ENCODE results near the gene CNTN4.

Gene CNTN4

GRCh38 chr3:2458816-2459215 lies 360.1 kb downstream of the CNTN4 start:
- H3K27me3 ChIP-seq (ENCODE audit: low read depth, low read length), result no peaks in the 10 kb centered on the region
- H3K27ac ChIP-seq (ENCODE audit: low read length), result no peak overlapping the region
- H3K4me1 ChIP-seq (ENCODE audit: low read length), result no peaks in the 10 kb centered on the region
- no peak overlapping the region for H3K4me2 ChIP-seq (ENCODE audit: low read length)
- H3K79me2 ChIP-seq (ENCODE audit: low read length), result no peaks in the 10 kb centered on the region
- H3K4me3 ChIP-seq (ENCODE audit: low read length), result no peak overlapping the region
- no peak overlapping the region for H3K9ac ChIP-seq (ENCODE audit: low read length)
- H4K20me1 ChIP-seq (ENCODE audit: insufficient read depth, low read length), result no peaks in the 10 kb centered on the region
- no peaks in the 10 kb centered on the region for H3K9me3 ChIP-seq (ENCODE audit: insufficient read depth, low read length)
- H3K36me3 ChIP-seq (replicated peaks; ENCODE audit: low read depth, low read length), result no peaks in the 10 kb centered on the region
- TF ChIP-seq, protein P1, sequence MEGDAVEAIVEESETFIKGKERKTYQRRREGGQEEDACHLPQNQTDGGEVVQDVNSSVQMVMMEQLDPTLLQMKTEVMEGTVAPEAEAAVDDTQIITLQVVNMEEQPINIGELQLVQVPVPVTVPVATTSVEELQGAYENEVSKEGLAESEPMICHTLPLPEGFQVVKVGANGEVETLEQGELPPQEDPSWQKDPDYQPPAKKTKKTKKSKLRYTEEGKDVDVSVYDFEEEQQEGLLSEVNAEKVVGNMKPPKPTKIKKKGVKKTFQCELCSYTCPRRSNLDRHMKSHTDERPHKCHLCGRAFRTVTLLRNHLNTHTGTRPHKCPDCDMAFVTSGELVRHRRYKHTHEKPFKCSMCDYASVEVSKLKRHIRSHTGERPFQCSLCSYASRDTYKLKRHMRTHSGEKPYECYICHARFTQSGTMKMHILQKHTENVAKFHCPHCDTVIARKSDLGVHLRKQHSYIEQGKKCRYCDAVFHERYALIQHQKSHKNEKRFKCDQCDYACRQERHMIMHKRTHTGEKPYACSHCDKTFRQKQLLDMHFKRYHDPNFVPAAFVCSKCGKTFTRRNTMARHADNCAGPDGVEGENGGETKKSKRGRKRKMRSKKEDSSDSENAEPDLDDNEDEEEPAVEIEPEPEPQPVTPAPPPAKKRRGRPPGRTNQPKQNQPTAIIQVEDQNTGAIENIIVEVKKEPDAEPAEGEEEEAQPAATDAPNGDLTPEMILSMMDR (IDR thresholded peaks at IDR 0.05; ENCODE audit: low read depth, low read length), result no peak
- no peak for TF ChIP-seq EZH2phosphoT487 (IDR thresholded peaks at IDR 0.05; ENCODE audit: low read depth)
- H2AFZ ChIP-seq (ENCODE audit: low read depth, low read length), result no peak overlapping the region

- H3K4me1 ChIP-seq (ENCODE audit: low read length), result no peaks in the 10 kb centered on the region
- no peak overlapping the region for H3K27ac ChIP-seq (ENCODE audit: low read length)
- H3K4me2 ChIP-seq (ENCODE audit: low read length), result no peak overlapping the region
- no peaks in the 10 kb centered on the region for H3K79me2 ChIP-seq (ENCODE audit: low read length)
- no peak overlapping the region for H3K9ac ChIP-seq (ENCODE audit: low read length)
- H2AFZ ChIP-seq (ENCODE audit: low read depth, low read length), result no peak overlapping the region
- no peak overlapping the region for H3K4me3 ChIP-seq (ENCODE audit: low read length)
- H3K9me3 ChIP-seq (ENCODE audit: insufficient read depth, low read length), result no peaks in the 10 kb centered on the region
- TF ChIP-seq, protein P1 (IDR thresholded peaks at IDR 0.05; ENCODE audit: low read depth, low read length), result no peak
- no peak for TF ChIP-seq EZH2phosphoT487 (IDR thresholded peaks at IDR 0.05; ENCODE audit: low read depth)
- no peaks in the 10 kb centered on the region for H3K36me3 ChIP-seq (replicated peaks; ENCODE audit: low read depth, low read length)
- no peaks in the 10 kb centered on the region for H3K27me3 ChIP-seq (ENCODE audit: low read depth, low read length)
- no peaks in the 10 kb centered on the region for H4K20me1 ChIP-seq (ENCODE audit: insufficient read depth, low read length)
Measured at GRCh38 chr3:2465842-2466241, 367.2 kb downstream of the CNTN4 start.

DNA sequence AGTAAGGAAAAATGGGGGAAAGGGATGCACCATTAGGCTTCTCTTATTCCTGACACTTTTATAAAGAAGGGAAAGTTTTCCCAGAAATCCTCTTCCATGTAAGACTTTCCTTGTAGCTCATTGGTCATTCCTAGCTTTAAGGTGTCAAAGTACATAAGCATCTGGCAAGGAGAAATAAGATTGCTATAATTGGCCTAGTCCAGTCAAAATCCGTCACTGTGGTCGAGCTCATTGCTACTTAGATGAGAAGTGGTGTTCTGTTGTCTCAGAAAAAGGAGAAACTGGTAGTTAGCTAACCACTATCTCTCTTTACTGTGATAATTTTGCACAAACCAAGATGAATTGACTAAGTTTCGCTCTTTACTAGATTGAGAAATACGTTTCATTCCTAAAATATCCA lies 370.1 kb downstream of the CNTN4 start:
- no peak overlapping the region for H3K9ac ChIP-seq (ENCODE audit: low read length)
- TF ChIP-seq EZH2phosphoT487 (IDR thresholded peaks at IDR 0.05; ENCODE audit: low read depth), result no peak
- TF ChIP-seq, protein P1 (IDR thresholded peaks at IDR 0.05; ENCODE audit: low read depth, low read length), result no peak
- H3K27ac ChIP-seq (ENCODE audit: low read length), result no peak overlapping the region
- H2AFZ ChIP-seq (ENCODE audit: low read depth, low read length), result no peak overlapping the region
- no peaks in the 10 kb centered on the region for H3K36me3 ChIP-seq (replicated peaks; ENCODE audit: low read depth, low read length)
- H3K9me3 ChIP-seq (ENCODE audit: insufficient read depth, low read length), result no peaks in the 10 kb centered on the region
- no peak overlapping the region for H3K4me2 ChIP-seq (ENCODE audit: low read length)
- H3K4me3 ChIP-seq (ENCODE audit: low read length), result no peak overlapping the region
- H4K20me1 ChIP-seq (ENCODE audit: insufficient read depth, low read length), result no peaks in the 10 kb centered on the region
- H3K27me3 ChIP-seq (ENCODE audit: low read depth, low read length), result no peaks in the 10 kb centered on the region
- H3K4me1 ChIP-seq (ENCODE audit: low read length), result no peaks in the 10 kb centered on the region
- H3K79me2 ChIP-seq (ENCODE audit: low read length), result no peaks in the 10 kb centered on the region

GRCh38 chr3:2476996-2477395 lies 378.3 kb downstream of the CNTN4 start:
- Histone ChIP-seq H4K20me1 (ENCODE audit: insufficient read depth, low read length) (no peaks in the 10 kb centered on the region), H3K79me2 (ENCODE audit: low read length) (no peaks in the 10 kb centered on the region), H3K4me3 (ENCODE audit: low read length) (no peak overlapping the region), H3K9me3 (ENCODE audit: insufficient read depth, low read length) (no peaks in the 10 kb centered on the region), H2AFZ (ENCODE audit: low read depth, low read length) (no peak overlapping the region), H3K27ac (ENCODE audit: low read length) (no peak overlapping the region), H3K4me1 (ENCODE audit: low read length) (no peaks in the 10 kb centered on the region), H3K9ac (ENCODE audit: low read length) (no peak overlapping the region), H3K27me3 (ENCODE audit: low read depth, low read length) (no peaks in the 10 kb centered on the region), H3K4me2 (ENCODE audit: low read length) (no peak overlapping the region), H3K36me3 (replicated peaks; ENCODE audit: low read depth, low read length) (no peaks in the 10 kb centered on the region)
- TF ChIP-seq EZH2phosphoT487 (IDR thresholded peaks at IDR 0.05; ENCODE audit: low read depth), result no peak
- TF ChIP-seq, protein P1 (IDR thresholded peaks at IDR 0.05; ENCODE audit: low read depth, low read length), result no peak

Measured in OCI-LY3 (cell line).